Right renal pelvis (tissue), 4 donors: ENCODE data around the gene ADGRB3. TPM values are rescaled to one million over a fixed set of nuclear protein-coding genes. Genes with fewer than 3 reads are reported as not detected.

ENCODE experiments used
- DNase-seq, 4 donors: peaks; one replicate each; pipeline ENCODE4 v3.0.0-alpha.2; 2013; ENCODE audit warnings: low read depth in 4 of 4, low spot score in 3 of 4, missing footprints in 1 of 4
- polyA plus RNA-seq, 4 donors: library from polyadenylated mRNA; unstranded; fragments of 120-200 nt; gene quantifications; one replicate each; pipeline ENCODE4 v1.2.1, GENCODE V29; 2013; ENCODE audit not compliant: insufficient read length in 4 of 4

ADGRB3 gene
- 1 to 10 TPM; 4.2 to 5.5 (median 4.9) TPM for polyA plus RNA-seq

DNA sequence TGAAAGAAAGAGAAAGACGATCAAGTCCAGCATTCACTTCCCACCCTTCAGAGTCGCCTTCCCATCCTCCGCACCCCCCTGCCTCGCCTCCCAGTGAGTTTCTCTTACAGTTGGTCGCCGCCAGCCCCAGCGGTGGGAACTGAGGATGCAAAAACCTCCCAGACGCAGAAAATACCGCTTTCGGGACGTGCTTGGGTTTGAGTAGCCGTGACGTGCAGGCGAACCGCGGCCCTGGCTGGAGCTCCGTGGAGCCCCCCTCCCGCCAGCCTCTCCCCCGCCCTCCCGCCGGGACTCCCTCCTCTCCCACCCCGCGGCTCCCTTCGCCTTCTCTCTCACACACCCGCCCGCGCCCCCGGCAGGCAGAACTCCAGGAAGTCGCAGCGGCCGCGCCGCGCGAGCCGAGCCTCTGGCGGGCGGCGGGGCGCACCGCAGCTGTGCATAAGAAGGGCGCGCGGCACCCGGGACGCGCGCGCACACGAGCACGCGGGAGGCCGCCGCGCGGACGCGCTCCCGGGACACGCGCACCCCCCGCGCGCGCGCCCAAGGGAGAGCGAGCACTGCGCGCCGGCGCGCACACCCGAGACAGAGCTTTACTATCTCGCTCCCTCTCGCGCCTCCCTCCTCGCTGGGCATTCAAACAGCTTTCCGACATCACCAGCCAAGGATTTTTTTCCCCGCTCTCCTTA, at the start of gene ADGRB3:
Gene ADGRB3 (plus strand): TSS at position 557 of the 686 bp plus-strand sequence. CDS start 3,394 bp downstream, outside the sequence.
- DNase-seq = peak; percentile 68 to 82 (median 76)

DNA sequence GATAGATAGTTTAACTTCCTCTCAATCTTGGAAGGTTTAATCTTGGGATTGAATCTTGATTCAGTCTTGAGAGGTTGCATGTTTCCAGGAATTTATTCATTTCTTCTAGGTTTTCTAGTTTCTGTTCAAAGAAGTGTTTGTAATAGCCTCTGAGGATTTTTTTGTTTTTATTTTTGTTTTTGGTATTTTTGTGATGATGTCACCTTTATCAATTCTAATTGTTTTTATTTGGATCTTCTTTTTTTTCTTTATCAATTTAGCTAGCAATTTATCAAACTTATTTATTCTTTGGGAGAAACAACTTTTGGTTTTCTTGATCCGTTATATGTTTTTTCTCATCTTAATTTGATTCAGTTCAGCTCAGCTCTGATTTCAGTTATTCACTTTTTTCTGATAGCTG, 41.5 kb upstream of the ADGRB3 start:
- no peak for DNase-seq

DNA sequence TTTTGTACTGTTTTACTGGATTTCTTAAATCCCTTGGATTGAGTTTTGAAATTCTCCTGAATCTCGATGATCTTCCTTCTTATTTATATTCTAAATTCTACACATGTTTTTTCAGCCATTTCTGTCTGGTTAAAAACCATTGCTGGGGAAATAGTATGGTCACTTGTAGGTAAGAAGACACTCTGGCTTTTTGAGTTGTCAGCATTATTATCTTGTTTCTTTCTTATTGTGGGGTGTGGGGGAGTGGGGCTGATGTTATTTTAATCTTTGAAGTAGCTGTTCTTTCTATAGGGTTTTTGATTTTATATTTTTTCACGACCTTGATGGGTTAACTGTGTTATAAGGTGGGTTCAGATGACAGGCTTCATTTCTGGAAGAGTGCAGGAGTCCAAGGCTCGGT, 37.4 kb upstream of the ADGRB3 start:
- DNase-seq = no peak

DNA sequence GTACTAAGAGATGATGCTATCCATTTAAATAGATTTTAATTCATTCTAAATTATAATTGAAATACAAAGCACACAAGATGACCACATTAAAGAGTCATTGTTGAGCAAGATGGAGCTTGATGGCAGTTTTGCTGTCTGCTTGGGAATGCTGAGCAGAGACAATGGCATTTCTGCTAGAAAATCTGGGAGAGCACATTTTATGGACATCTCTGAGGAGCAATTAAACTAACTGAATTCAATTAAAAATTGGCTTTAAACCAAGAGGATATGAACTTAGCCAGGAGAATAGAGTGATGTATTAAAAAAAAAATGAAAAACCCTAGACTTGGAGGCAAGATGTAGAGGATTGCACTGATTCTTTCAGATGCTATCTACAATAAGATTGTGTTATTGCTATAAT, 19.1 kb upstream of the ADGRB3 start:
- no peak for DNase-seq

DNA sequence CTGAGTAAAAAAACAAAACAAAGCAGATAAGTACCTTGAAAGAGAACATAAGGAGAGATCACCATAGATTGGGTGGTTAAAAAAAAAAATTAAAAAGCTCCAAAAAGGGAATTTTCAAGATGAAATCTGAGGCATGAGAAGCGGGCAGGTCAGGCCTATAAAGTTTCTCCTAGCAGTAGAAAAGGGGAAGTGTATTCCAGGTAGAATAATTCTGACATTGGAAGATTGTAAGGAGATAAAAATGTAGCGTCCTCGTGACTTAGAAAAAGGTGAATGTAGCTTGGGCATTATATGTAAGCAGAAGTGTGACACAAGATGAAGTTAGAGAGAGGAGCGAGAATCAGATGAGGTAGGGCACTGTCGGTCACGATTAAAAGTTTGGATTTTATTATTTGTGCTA, 9.1 kb upstream of the ADGRB3 start:
- no peak for DNase-seq

DNA sequence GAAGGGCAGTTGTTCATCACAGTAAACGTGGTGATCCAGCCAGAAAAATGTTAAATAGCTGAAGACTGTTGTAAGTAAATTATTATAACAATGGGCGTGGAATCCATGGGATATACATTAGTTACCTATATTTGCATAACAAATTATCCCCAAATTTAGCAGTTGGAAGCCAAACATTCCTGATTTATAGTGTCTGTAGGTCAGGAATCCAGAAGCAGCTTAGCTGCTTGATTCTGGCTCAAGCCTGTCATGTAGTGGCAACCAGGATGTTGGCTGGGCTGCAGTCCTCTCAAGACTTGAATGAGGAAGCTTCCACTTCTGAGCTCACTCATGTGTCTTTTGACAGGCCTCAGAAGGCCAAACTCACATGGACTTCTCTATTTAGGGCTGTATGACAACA, 6.9 kb upstream of the ADGRB3 start:
- no peak for DNase-seq

DNA sequence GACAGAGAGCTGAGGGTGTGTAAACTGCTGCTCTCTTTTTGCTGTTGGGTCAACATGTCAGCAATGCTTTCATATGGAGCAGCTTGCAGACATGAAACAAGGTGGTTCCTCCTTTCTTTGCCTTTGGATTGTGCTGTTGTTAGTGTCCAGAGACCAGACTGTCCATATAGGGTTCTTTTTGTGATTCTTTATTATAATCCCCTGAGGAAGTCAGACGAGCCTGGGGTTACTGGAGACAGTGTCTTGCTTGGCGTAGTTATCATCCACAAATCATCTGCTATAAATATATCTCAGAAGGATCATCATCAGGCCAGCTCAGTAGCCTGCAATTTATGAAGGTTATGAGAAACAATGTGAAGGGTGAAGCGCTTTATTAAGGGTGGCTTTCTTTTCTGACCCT, 2.3 kb upstream of the ADGRB3 start:
- DNase-seq = no peak

DNA sequence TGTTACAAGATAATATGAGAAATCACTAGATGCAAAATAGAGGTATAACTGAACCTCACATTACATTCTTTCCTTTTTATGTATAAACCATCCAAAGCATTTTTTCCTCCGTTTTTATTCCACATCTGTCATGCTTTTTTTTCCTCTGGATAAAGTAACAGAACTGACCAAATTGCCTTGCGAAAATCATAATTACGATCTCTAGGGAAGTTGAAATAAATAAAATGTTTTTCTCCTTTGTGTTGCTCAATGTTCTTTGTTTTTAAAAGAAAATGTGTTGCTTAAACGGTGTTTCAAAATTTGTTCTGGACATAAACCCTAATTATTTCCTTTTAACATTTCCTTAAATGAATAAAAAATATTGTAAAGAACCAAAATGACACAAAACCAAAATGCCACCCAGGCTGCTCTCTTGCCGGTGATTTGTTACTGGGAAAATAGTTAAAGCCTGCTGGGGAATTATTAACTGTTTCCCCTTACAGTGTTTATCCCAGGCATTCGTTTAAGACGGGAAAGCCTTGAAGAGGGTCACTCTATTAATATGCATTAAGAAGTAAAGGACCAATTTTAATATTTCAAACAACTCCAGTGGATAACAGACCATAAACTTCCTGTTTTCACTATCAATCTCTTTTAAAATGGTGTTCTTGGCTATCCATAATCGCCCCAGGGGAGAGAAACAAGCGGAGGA, 1.7 kb upstream of the ADGRB3 start:
- no peak for DNase-seq

DNA sequence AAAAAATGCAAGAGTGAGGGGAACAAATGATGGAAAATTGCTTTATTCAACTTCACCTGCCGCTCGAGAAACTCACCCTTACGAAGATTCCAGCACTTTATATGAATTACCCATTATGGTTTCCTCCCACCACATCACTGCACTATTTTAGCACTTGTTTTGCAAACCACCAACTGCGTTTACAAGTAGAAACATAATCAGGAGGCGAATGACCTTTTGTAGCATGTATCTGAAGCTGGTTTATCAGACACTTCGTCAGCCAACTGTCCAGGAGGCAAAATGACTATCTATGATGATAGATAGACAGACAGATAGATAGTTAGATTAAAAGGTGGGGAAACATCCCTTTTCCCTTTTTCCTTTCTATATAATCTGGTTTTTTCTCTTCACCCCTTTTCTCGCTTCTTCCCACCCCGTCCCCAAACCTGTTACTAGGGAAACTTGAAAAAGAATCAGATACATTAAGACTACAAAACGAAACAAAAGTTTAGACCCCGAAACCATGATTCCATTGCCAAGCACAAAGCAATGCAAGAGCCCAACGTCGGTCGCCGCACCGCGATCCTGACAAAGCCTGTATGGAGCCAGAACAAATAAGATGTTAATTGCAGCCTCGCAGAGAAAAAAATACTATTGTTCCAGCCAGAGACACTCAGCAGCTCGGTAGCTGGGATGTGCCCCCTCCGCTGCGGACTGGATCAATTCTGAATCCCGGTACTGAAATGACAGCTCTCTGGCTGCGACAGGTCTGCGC, 933 bp upstream of the ADGRB3 start:
- no peak for DNase-seq

DNA sequence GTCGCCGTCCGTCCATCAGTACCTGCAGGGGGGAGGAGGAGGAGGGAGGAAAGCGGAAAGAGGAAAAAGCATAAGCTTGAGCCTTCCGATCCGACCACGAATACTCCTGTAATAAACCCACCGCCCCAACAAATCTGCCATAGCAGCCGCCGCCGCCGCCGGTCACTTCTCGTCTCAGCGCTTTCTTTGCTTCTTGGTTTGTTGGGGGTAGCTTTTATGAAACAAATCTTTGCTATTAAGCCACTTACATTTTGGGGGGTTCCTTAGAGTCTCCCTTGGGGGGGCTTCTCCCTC, 277 bp downstream of the ADGRB3 start:
- peak in 1 of 4 donors; percentile 63 for DNase-seq

DNA sequence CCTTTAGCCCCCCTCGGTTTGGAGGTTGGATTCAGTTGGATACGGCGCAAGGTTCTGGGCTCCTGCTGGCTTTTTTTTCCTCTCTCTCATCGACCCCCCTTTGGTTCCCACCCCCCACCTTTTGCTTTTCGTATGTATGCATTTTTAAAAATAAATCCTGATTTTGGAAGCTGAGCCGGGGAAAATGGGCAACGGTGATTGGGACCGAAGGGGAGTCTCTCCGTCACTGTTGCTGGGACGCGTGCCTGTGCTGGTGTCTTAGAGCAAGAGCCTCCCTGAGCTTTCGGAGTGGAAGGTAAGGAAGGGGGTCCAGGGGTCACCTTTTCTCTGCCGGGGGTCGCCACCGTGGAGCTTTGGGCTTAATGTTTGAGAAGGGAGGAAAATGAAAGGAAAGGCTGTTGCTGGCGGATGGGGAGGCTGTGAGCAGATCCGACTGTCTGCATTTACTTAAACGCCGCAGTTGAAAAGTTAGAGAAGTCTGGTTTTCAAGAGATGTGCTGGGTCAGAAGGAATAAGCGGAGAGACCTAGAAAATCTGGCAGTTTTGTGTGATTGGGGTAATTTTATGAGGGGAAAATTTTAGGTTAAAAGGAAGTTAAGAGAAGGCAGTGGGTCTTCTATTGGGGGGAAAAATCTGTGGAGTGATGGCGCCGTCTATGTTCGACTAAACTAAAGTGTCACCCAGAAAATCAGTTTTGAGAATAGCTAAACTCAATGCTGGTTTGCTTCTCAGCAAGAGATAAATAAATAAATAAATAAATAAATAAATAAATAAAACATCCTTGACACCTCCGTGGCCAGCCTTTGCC, 828 bp downstream of the ADGRB3 start:
- no peak for DNase-seq

DNA sequence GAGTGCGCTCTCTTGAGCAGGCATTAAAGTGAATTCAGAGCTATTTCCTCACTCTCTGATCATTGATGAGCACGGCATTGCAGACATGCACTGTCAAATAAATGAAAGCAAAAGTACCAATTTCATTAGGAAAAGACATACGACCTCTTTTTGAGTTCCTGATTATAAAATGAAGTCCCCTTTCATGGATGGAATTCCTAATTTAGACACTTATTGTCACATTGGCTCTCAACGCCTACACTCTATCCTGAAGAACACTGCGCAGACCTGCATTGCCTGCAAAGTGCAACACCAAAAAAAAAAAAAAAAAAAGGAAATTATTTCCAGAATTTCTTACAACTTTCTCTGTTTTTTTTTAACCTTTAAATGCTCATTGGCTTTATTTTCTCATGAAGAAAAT, 1.6 kb downstream of the ADGRB3 start:
- no peak for DNase-seq

DNA sequence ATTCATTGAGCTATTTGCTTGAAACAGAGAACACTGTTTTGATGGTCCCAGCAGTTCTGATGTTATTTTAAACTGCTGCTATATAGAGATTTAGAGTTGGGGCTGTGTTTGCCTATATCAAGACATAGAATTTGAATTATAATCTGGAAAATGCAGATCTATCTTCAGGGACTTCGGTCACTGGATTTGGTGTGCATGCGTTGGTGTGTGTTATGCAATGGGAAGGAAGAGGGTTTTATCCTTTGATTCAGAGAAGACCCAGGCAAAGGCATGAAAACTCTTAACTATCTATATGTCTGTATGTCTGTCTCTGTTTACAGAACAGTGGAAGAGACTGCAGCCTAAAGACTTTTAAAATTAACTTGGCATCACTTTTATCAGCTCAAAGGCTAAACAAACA, 2.0 kb downstream of the ADGRB3 start:
- no peak for DNase-seq

DNA sequence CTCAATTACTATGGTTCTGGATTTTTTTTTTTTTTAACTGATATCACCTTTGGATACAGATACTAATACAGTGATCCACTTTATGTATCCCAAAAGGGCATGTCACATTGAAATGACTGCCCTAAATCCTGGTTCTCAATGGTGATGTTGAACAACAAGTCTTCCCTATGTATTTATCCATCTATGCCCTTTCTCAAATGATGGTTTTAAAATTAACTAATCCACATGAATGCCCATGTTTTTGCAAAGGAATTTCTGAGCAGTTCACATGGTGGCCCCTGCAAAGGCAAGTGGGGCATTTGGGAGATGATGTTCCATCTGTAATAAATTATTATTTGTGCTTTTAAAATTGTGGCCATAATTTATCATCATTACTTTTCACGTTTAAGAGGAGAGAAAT, 2.7 kb downstream of the ADGRB3 start:
- no peak for DNase-seq

DNA sequence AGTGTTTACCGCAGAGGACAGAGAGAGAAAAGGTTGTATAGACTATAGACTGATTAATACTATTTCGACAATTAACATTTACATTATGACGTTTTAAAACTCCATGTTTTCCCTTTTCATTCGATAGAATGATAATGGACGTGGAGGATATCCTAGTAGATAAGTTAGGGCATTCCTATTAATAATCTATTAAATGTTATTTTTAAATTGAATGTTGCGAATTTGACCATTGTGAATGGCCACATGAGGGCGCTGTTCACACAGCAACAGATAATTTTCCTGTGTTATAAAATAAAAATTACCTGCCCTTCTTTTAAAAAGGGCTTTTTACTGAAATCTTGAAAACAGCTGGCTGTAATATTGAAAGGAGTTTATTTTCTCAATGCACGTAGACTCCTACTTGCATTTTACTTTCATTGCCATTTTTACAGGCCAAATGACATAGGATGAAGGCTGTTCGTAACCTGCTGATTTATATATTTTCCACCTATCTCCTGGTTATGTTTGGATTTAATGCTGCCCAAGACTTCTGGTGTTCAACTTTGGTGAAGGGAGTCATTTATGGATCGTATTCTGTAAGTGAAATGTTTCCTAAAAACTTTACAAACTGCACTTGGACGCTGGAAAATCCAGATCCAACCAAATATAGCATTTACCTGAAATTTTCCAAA, 3.3 kb downstream of the ADGRB3 start:
- DNase-seq = no peak

DNA sequence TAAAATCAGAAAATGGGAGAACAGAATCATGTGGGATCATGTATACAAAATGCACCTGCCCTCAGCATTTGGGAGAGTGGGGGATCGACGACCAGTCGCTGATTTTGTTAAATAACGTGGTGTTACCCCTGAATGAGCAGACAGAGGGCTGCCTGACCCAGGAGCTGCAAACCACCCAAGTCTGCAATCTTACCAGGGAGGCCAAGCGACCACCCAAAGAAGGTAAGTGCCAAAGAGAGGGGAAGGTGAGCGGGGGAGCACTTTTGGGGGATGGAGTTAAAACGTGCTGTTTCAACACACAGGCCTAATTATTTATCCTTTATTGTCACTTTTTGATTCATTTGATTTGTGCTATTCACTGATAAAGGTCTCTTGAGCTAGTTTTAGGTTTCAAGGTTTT, 4.1 kb downstream of the ADGRB3 start:
- DNase-seq = no peak

DNA sequence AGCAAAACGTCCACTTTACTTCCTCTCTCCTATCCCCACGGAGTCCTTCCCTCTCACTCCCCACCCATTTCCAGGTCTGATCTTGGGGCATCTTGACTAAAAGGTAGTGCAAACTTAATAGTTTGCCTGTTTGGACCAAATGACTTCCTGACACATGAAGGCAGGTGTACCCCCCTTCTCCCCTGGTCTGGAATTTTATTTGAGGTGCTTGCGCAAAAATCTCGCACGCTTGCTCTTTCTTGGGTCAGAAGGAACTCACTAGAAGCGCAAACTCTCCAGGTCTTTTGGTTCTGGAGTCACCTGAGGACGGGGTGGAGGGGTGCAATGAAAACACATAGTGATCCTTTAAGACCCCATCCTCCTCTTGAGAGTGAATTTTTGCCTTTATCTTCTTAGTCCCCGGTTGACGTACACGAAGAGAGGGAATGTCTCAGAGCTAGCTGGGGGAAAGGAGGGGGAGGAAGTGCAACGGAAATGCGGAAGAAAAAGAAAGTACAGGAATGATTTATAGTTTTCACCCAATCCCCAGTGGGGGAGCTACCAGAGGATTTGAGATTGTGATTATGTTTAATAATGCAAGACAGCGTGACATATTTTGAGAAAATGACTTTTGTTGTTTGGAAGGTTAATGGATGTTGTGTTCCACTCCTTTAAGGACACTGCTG, 4.9 kb downstream of the ADGRB3 start:
- DNase-seq = no peak

DNA sequence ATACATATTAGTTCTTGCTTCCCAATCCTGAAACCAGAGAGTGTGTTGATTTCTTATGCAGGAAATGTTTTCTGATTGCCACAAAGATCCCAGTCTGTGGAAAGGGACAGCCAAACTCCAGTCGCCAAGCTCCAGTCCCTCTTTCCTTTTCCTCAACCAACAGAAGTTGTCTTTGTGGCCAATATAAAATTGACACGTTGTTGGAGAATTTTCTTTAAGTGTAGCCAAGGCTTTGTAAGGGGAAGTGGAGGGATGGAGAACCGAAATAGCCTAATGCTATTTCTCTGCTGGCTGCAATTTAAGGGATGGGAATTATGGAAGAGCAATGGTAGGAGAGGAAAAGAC, 5.4 kb downstream of the ADGRB3 start:
- DNase-seq = no peak

DNA sequence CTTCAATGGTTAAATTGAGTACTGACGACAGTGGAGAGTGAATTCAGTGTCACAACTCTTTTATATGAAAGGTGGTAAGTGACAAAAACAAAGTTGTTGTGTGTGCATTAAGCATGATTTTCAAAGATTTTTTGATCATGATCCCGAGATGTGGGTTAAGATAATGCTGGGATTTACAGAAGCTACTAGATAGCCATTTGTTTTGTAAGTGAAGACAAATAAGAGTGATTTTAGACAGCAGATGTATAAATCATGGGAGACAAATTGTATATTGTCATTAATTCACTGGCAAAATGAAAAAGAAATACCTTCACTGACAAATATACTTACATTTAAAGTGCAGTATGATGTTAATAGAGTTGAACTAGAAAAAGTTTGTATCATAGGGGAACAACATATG, 6.1 kb downstream of the ADGRB3 start:
- DNase-seq = no peak

DNA sequence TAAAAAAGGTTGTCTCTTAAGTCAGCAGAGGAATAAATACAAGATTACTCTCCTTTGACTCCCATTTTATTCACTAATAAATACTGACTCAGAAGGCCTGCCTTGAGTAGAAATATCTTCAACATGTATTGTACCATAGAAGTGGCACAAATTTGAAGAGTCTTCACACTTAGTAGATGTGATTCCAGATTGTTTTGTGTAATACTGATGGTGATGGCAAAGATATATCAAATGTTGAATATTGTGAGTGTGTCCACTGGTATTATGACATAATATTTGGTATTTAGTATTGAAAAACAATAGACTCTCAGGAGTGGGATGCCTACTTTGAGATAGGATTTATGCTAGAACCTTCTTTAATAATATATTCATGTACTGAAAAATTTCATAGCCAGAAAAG, 7.0 kb downstream of the ADGRB3 start:
- DNase-seq = no peak
